Activated CD4-positive, alpha-beta T cell treated with anti-CD3 and anti-CD28 coated beads for 48 hours (primary cell): Measurements from ENCODE around the gene GNG14.
"Not testable (repeated sequence)": the region's sequence is repeated elsewhere in the genome, so short reads cannot be mapped to it uniquely, and the experiment has no call there.

Source experiments
- DNase-seq: peaks from one replicate; pipeline ENCODE4 v3.0.0-alpha.2; 2020

The GNG14 gene

DNA sequence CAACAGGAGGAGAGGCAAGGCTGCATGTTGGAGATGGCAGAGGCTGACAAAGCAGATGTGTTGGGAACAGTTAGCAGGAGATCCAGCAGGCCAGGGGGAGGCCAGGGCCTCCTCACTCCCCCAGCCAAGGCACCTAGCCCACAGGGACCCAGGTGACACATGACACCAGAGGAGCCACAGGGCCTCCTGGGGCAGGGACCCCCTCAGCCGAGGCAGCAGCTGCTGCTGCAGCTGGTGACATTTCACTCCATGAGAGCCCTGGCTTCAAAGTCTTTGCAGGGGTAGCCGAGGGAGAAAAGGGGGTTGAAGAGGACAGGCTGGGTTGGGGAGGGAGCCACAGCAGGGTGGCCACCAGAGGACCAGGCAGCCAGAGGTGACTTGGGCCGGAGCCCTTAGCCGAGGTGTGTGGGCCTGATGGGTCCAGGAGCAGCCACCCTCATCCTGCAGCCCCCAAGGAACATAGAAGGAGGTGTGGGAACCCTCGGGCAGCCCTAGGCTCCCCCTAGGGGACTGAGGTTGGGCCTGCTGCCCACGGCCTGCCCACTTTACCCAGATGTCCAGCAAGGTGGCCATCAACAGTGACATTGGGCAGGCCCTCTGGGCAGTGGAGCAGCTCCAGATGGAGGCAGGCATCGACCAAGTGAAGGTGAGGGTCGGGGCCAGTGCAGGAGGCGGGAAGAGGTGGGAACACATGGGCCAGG, at the start of gene GNG14:
TSS of gene GNG14 (plus strand) at position 503 of the 701 bp plus-strand sequence. CDS start at position 554, 51 bp downstream.
- DNase-seq: no peak

DNA sequence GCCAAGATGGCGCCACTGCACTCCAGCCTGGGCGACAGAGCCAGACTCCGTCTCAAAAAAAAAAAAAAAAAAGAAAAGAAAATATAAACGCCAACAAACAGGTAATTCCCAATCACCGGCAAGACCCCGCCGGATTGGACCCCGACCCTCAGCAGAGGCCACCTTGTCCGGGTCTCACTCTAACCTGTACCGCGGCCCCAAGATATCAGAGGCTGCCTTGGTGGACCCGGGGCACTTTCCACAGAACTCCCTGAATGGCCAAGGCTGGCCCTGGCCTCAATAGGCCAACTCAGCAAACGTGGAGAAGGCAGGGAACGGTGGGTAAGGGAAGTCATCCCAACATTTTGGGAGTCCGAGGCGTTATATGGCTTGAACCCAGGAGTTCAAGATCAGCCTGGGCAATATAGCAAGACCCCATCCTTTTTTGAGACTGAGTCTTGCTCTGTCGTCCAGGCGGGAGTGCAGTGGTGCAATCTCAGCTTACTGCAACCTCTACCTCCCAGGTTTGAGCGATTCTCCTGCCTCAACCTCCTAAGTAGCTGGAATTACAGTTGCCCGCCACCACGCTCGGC, 49.1 kb upstream of the GNG14 start:
- no peak for DNase-seq

DNA sequence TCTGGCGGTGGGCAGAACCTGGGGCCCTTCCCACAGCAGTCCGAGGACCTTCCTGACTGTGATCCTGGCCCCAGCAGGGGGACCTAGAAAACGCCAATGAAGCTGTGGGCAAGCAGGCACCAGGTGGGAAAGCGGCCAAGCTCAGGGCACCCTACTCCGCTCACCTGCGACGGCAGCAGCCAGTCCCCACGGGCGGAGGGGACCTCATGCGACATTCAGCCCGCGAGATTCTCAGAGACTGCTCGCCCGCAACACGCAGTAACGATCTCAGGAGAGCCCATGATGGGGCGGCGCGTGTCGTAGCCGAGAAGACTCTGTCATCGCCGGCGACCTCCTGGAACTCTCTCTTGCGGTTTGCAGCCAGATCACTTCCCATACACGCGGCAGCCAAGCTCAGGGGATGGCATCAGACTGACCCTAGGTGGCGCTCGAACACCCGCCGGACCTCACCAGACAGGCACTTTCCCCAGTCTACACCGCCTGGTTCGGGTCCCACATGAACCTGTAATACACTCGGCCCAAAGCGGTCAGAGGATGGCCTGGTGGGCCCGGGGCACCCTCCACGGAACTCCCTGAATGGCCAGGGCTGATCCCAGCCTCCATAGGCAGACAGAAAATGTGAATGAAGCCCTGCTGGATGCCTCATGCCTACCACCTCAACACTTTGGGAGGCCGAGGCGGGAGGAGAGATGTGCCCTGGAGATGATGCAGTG, 47.7 kb upstream of the GNG14 start:
- DNase-seq: peak; percentile 94

DNA sequence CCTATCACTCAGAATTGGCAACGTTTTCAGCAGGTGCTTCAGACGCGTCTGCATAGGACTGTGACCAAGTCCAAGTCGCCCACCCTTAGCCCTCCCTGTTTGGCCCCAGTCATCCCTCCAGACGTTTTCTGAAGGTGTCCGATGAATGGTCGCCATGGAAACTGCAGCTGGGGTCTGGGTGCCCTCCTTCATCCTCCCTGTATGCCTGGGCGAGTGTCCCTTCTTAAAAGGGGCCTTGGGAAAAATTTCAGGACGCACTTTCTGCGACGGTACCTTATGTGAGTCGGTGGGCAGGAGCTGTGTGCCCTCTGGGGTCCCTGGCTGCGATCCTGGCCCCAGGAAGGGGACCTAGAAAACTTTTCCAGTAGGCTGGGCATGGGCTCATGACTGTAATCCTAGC, 46.3 kb upstream of the GNG14 start:
- DNase-seq: no peak

DNA sequence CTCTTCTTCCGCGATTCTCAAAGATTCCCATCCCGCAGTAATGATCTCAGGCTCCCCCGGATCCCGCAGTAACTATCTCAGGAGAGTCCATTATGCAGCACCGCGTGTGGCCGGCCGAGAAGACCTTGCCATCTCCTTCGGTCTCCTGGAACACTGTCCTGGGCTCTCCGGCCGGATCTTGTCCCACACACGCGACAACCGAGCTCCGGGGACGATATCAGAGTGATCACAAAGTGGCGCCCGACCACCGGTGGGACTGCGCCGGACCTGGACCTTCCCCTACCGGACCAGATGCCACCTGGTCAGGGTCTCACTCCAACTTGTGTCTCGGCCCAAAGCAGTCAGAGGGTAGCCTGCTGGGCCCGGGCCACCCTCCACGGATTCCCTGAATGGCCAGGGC, 45.3 kb upstream of the GNG14 start:
- DNase-seq: no peak

DNA sequence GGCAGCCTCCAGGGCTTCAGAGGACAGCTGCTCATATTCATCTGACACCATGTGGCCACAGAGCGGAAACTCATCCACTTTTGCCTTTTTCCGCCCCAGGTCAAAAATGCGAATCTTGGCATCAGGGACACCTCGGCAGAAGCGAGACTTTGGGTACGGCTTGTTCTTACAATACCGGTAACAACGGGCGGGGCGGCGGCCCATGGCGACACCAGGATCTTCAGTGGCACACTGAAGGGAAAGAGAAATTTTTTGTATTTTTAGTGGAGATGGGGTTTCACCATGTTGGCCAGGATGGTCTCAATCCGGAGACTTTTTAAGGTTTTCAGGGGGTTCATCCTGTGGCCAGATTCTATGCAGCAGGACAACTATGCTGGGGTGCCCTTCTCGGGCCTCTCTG, 44.1 kb upstream of the GNG14 start:
- DNase-seq: not testable (repeated sequence)

DNA sequence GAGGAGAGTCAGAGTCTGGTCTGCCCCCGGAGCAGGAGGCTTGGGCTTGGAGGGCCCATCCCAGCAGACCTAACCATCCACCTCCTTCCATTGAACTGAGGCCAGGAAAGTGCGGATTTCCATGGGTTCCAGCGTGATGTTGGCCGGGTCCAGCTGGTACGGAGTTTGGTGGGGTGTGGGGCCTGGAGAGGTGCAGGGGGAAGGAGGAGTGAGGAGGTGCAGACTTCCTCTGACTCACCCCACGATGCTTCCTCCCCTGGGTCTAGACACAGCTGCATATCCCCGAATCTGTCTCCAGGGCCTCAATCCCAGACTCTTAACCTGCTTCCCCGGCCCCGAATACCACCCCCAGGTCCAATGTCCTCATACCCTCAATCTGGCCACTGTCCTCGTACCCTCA, 41.2 kb upstream of the GNG14 start:
- no peak for DNase-seq

DNA sequence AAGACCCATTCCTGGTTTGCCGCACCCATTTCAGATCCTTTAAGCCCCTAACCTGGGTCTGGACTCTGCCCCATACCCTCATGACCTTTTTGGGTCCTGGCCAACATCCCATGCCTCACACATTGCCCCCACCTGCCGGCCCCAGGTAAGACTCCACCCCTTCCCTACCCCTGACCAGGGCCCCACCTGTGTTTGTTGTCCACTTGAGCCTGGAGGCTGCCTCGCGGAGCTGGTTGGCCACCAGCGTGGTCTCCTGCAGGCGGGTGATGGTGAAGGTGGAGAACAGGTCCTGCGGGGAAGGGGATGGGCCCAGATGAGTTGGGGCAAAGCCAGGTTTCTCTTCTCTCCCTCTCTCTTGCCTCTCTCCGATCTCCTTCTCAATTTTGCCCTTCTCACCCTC, 40.8 kb upstream of the GNG14 start:
- no peak for DNase-seq

DNA sequence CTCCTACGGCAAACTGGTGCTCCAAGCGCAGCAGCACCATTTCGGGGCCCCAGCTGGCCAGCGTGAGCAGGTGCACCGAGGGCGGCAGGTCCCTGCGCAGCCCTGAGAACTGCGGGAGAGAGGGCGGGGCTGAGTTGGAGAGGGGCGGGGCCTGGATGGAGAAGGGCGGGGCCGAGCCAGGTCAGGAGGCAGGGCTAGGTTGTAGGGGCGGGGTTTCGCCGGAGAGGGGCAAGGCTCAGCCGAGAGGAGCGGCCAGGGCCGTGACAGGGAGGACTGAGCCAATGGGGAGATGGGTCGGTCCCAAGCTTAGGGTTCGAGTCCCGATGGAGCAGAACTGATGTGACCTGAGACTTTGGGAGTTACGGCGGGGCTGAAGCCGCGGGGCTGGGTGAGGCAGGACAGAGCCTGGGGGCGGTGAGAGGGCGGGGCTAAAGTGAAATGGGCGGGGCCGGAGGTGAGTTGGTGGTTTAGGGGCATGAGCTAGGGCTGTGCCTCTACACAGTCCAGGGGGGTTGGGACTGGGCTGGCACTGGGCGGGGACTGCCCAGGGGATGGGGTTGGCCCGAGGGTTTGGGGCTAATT, 40.2 kb upstream of the GNG14 start:
- DNase-seq: peak; percentile 73

DNA sequence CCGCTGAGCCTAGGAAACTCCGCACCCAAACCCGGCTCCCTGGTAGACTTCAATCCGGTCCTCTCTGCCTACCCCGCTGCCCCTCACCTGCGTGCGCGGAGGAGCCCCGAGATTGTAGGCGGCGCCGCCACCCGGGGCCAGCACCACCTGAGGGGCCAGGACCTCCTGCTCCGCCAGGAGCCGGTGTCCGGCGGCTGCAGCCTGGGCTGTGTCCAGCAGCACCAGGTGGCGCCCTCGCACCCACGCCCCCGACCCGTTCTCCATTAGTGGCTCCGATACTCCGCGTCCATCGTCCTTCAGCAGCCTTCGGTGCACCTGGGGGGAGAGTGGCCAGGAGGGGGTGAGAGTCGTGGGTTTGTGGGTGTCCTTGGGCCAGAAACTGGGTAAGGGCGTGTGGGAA, 39.7 kb upstream of the GNG14 start:
- no peak for DNase-seq

DNA sequence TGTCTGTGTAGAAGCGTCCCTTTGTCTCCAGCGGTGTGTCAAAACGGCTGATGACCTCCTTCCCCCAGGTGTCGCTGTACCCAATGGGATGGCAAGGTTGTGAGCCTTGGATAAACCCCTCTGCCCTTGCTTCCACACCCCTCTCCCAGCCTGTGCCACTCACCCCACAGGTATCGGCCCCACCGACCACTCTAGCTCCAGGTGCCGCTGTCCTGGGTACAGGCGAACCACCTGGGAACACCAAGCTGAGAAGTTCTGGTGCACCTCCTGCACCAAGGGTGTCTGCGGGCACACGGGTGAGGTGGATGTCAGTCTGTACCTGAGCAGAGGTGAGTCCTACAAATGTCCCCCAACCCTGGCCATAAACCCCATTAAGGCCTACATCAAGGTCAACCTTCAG, 37.9 kb upstream of the GNG14 start:
- DNase-seq: no peak

DNA sequence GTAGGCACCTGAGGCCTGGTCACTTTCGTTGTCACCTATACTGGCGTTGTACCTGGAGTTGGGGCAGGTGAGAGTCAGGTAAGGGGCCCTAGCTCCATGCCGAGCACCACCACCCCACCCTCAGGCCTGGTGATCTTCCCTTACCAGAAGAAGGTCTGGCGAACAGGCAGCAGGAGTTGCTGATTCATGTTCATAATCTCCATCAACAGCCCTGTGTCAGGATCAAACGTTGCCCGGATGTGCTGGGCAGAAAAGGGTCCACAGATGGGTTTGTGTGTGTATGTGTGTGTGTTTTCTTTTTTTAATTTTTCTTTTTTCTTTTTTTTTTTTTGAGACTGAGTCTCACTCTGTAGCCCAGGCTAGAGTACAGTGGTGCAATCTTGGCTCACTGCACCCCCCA, 35.6 kb upstream of the GNG14 start:
- DNase-seq: no peak

DNA sequence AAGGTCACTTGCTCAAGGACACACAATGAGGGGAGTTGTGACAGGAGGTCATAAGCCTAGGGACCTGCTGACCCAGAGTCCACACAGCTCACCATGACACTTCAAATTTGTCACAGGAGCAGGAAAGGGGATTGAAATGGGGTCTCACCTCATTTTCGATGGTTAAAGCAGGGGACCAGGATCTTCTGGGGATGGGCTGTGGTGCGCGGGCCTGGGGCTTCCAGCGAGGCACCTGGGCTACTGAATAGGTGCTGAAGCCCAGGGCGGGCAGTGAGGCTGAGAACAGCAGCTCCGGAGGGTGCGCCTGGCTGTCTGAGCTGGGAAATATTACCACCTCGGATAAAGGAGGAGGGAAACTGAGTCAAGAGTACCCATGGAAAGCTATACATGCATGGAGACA, 32.3 kb upstream of the GNG14 start:
- DNase-seq: no peak

DNA sequence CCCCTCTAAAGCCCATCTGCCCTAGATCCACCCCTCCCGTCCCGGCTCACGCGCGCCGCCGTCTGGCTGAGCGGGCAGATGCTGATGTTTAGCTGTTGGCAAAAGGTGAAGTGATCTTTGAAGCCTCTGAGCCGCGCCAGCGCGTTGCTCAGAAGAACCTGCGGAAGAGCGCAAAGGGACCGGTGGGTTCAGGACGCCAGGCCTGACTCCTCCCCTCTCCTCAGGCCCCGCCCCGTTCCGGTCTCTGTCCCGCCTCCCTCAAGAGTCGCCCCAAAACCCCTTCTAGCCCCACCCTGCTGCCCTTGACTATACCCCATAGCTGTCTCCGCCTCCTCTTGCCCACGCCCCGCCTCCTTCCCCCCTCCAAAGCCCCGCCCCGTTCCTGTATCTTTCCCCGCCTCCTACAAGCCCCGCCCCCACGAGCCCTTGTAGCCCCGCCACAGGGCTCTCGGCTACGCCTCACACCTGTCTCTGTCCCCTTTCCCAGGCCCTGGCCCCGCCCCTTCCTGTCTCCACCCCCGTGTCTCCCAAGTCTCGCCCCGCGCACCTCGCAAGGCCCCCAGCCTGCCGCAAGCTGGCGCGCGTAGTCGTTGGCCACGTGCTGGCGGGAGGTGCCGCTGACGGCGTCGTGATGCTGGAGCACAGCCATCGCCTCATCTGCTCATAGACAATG, 30.8 kb upstream of the GNG14 start:
- DNase-seq: peak; percentile 72

DNA sequence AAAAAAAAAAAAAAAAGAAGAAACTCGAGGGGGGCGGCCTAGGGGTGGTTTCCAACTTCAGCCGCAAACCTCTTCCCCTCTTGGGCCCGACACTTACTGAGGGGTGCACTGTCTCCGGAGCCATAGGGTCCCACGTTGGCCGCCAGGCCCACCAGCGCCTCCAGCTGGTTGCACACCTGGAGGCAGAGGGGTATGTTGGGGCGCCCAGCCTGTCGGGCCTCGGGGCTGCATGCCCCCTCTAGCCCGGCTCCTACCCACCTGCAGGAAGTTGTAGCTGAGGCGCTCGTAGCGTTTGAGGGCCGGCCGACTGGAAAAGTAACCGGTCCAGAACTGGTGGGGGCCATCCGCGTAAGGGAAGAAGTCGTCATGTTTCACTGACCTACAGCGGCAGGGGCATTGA, 29.8 kb upstream of the GNG14 start:
- DNase-seq: no peak

DNA sequence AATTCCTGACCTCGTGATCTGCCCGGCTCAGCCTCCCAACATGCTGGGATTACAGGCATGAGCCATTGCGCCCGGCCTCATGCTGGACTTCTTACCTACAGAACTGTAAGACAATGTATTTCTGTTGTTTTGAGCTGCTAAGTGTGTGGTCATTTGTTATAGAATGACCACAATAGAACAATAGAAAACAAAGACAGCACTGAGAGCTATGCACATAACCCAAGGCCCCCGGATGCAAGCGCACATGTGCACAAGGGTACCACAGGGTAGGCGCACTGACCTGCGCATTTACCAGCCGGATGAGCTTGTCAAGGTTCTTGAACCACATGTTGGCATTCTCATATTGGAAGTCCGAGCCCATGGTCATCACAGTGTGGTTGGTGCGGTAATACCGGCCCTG, 26.8 kb upstream of the GNG14 start:
- no peak for DNase-seq

DNA sequence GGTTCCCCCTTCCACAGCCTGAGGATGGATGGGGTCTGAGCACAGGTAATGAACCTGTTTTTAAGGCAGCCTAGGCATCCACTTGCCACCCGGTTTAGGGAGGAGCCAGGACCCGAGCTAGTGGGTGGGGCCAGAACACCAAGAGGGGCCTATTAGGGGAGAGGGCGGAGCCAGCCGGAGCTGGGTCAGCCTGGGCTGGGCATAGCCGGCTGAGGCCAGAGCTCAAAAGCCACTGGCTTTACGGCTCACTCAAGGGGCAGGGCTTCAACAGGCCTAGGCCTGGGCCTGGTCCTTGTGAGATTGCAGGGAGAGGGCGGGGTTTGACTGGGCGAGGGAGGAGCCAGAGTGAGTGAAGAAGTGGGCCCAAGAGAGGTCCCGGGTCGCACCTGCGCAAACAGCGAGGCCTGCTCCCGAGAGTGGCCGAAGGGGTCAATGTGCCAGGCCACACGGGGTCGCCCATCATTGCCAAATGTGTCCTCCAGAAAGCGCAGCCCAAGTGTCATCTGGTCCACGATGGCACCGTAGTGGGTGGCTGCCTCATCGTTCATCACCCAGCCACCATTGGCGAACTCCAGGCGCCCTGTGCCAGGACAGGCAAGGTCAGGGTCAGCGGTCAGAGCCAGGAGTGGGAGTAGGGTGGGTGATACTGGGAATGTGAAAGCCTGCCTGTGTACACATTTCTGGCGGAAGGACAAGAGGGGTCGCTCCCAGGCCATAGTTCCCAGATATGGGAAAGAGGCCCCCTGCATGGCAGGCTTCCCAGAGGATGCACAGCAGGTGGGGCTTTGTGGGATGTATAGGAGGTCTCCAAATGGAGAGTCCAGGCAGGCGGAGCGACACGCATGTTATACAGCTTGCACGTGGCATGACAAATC, 23.2 kb upstream of the GNG14 start:
- peak; percentile 43 for DNase-seq

DNA sequence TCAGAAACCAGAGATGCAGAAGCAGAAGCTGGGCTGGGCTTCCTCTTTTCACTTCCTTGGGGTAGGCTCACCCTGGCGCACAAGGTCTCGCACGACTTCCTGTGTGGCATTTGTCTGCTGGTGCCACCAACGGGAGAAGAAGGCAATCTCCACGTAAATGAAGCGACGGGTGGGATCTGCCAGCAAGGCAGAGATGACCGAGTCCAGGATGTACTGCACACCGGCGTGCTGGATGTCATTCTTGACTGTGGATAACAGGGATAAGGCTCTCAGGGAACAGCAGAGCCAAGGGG, 22.6 kb upstream of the GNG14 start:
- DNase-seq: peak; percentile 75

DNA sequence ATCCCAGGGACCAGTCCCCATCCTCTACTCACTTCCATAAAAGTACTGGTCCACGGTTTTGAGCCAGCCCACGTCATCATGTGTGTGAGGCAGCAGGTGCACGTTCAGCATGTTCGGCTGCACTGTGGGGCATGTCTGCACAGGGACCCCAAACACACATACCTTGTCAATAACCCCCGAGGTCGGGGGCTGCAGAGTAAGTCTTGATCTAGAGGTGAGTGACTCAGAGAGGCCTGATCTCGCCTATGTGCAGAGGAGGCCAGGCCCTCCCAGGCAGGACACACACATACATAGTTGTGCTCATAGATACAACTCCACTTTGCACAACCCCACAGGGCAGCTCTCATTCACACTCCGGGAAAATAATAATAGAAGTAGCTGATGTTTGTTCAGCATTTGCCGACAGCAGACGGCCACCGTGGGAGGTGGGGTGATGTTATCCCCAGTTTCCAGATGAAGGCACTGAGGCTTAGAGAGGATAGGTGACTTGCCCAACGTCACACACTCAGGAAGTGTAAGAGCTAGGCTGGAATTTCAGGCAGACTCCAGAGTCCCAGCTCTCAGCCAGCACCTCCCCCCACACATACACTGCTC, 22.0 kb upstream of the GNG14 start:
- DNase-seq: peak; percentile 34

DNA sequence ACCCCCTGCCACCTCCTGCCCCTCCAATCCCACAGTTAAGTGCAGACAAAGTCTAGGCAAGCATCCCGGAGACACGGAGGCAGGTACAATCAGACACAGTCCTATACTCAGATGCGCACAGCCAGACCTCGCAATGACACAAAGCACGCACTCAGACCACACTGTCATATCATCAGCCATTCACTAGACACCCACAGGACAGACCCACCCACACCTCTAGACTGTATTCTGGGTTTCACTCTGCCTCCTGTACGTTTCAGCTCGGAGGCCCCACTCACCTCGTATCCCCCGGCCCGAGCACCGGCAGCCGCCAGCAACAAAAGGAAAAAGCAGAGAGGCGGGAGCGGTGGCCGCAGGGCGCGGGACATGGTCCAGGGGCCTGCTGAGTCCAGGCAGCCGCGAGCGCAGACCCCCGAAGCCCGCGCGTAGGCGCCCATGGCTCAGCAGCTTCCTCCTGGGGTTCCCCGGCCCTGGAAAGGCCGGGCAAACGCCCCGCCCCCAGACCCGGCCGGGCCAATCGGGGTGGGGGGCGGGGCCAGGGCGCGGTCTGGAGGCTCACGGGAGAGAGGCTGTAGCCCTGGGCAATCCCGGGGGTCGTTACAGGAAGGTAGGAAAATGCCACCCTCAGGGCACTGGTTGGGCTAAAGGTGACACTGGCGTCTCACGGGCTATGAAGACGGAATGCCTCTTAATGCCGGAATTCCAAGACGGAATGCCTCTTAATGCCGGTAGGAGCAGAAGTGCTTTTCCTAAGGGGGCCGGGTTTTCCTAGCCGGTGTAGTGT, 21.3 kb upstream of the GNG14 start, which contains the start of the genes MAN2B1 and WDR83:
TSS of gene MAN2B1 (minus strand) at position 478 of the 784 bp plus-strand sequence. CDS start at position 437, 41 bp downstream.
TSS of gene WDR83 (plus strand) at position 543 of the 784 bp plus-strand sequence. CDS start 2,984 bp downstream, outside the sequence.
- DNase-seq: peak; percentile 85

DNA sequence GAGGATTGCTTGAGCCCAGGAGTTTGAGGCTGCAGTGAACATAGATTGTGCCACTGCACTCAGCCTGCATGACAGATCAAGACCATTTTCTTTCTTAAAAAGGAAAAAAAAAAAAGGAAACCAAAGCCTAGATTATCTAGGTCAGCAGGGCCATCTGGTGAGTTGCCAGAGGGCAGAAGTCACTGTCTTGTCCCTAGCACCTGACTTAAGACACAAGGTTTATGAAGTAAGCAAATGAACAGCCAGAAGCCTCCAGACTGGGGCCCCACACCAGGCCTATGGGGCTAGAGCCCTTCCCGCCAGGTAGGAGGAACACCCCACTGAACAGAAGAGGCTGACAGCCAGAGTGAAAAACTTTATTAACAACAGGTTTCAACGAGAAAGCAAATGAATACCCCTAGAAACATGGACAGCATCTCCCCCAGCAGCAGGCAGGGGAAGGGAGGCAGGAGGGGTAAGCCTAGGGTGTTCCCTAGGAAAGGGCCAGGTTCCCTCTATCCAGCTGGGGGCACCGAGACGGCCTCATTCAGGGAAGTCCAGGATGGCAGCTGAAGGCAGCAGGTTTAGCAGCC, 20.0 kb upstream of the GNG14 start:
- no peak for DNase-seq
